CD4-positive, alpha-beta memory T cell (primary cell): ENCODE results near the gene STAB1. TPM values are rescaled to one million over a fixed set of nuclear protein-coding genes. Genes with fewer than 3 reads are reported as not detected.

Experiments
- CTCF ChIA-PET: fragments of 350-600 bp; sonication (Branson Sonifier 250); formaldehyde crosslinking; loops from one replicate; lab custom pipeline; 2021; ENCODE audit warnings: inconsistent platforms; ENCODE audit not compliant: partially characterized antibody; lab: Charles Lee
- POLR2A ChIA-PET: fragments of 350-600 bp; sonication (Branson Sonifier 250); formaldehyde crosslinking; loops from one replicate; lab custom pipeline; 2021; ENCODE audit not compliant: partially characterized antibody; lab: Charles Lee
- DNase-seq, 5 donors: peaks; one replicate each; pipeline versions ENCODE4 v3.0.0 to v3.0.0-alpha.2; 2020 to 2022; ENCODE audit warnings: mixed read lengths in 1 of 5
- H3K27ac ChIP-seq: one replicate; pipeline ENCODE4 v1.7.0; 2013; ENCODE audit warnings: low read depth, low read length
- H3K27me3 ChIP-seq: 2 replicates; pipeline ENCODE4 v1.7.0; 2013; ENCODE audit warnings: mild to moderate bottlenecking, low read length, moderate library complexity; ENCODE audit not compliant: insufficient read depth
- H3K36me3 ChIP-seq: 2 replicates; pipeline ENCODE4 v1.7.0; 2013; ENCODE audit warnings: mild to moderate bottlenecking, low read length, moderate library complexity; ENCODE audit not compliant: insufficient read depth
- H3K4me1 ChIP-seq: 2 replicates; pipeline ENCODE4 v1.7.0; 2013; ENCODE audit warnings: mild to moderate bottlenecking, low read length, moderate library complexity; ENCODE audit not compliant: insufficient read depth
- H3K4me3 ChIP-seq, 2 donors: one replicate each; pipeline ENCODE4 v1.7.0; 2013; ENCODE audit warnings: low read length in 2 of 2, mild to moderate bottlenecking in 1 of 2
- H3K9me3 ChIP-seq, 2 donors: one replicate each; pipeline ENCODE4 v1.7.0; 2013; ENCODE audit warnings: low read length in 2 of 2, control low read depth in 1 of 2; ENCODE audit not compliant: control insufficient read depth in 1 of 2
- H3K27ac Mint-ChIP-seq, 7 donors: one replicate each; pipeline ENCODE4 v1.8.0; 2020 to 2021; ENCODE audit warnings: mixed read lengths in 7 of 7, mild to moderate bottlenecking in 6 of 7, inconsistent platforms in 3 of 7, moderate library complexity in 3 of 7
- H3K27me3 Mint-ChIP-seq, 2 donors: one replicate each; pipeline ENCODE4 v1.8.0; 2020 to 2021; ENCODE audit warnings: mixed read lengths in 2 of 2
- H3K36me3 Mint-ChIP-seq, 2 donors: one replicate each; pipeline ENCODE4 v1.8.0; 2020 to 2021; ENCODE audit warnings: mixed read lengths in 2 of 2, inconsistent platforms in 1 of 2, mild to moderate bottlenecking in 1 of 2
- H3K4me1 Mint-ChIP-seq, 4 donors: one replicate each; pipeline ENCODE4 v1.8.0; 2020 to 2021; ENCODE audit warnings: mixed read lengths in 4 of 4, mild to moderate bottlenecking in 1 of 4
- H3K4me3 Mint-ChIP-seq, 8 donors: one replicate each; pipeline ENCODE4 v1.8.0; 2020 to 2021; ENCODE audit warnings: mixed read lengths in 8 of 8, mild to moderate bottlenecking in 7 of 8, moderate library complexity in 6 of 8, inconsistent platforms in 3 of 8
- H3K9me3 Mint-ChIP-seq, 8 donors: one replicate each; pipeline ENCODE4 v1.8.0; 2020 to 2021; ENCODE audit warnings: mixed read lengths in 8 of 8, mild to moderate bottlenecking in 5 of 8, inconsistent platforms in 3 of 8, moderate library complexity in 1 of 8
- intact Hi-C: fragments of 100-400 bp; cut with micrococcal nuclease; formaldehyde crosslinking; loops from one replicate; pipeline ENCODE4 v1.15.1; 2023
- polyA plus RNA-seq, 2 donors: library from polyadenylated mRNA; unstranded; fragments of 300-500 nt; fragmentation: Illumina TruSeq; gene quantifications; one replicate each; pipeline ENCODE4 v1.2.3, GENCODE V29; 2021
- total RNA-seq, 2 experiments: library from RNA; stranded (reverse); gene quantifications; one replicate each; pipeline ENCODE4 v1.2.3, GENCODE V29; 2021

The STAB1 gene
- total and polyA plus RNA-seq, 4 experiments from 2014 or later: 11.3 to 13.9 TPM; not detected in 2

GRCh38 chr3:52521488-52521824 lies 26.3 kb downstream of the STAB1 start:
- no peak for DNase-seq

GRCh38 chr3:52521881-52522650 lies 26.9 kb downstream of the STAB1 start:
- H3K27ac ChIP-seq: no peak overlapping the region
- POLR2A ChIA-PET: no interaction called here
- no peaks in the 10 kb centered on the region for H3K36me3 ChIP-seq
- CTCF ChIA-PET: no interaction called here
- intact Hi-C loops: no loop called here
- no peaks in the 10 kb centered on the region for H3K4me1 ChIP-seq
- H3K27me3 ChIP-seq: no peaks in the 10 kb centered on the region
- no peaks in the 10 kb centered on the region for H3K27me3 Mint-ChIP-seq
- H3K9me3 ChIP-seq: no peaks in the 10 kb centered on the region
- no peak overlapping the region for H3K27ac Mint-ChIP-seq
- no peak overlapping the region for H3K4me3 ChIP-seq
- no peaks in the 10 kb centered on the region for H3K36me3 Mint-ChIP-seq
- H3K4me1 Mint-ChIP-seq: no peaks in the 10 kb centered on the region
- no peak for DNase-seq
- no peaks in the 10 kb centered on the region for H3K9me3 Mint-ChIP-seq
- no peak overlapping the region for H3K4me3 Mint-ChIP-seq

More at GRCh38 chr3:52521488-52521824, 26.3 kb downstream of the STAB1 start:
- no peaks in the 10 kb centered on the region for H3K9me3 Mint-ChIP-seq
- H3K4me3 Mint-ChIP-seq: no peak overlapping the region
- Histone ChIP-seq H3K36me3 (no peaks in the 10 kb centered on the region), H3K9me3 (no peaks in the 10 kb centered on the region), H3K27me3 (no peaks in the 10 kb centered on the region), H3K4me1 (no peaks in the 10 kb centered on the region), H3K4me3 (no peak overlapping the region), H3K27ac (no peak overlapping the region)
- H3K27me3 Mint-ChIP-seq: no peaks in the 10 kb centered on the region
- POLR2A ChIA-PET: no interaction called here
- CTCF ChIA-PET: no interaction called here
- H3K4me1 Mint-ChIP-seq: no peaks in the 10 kb centered on the region
- H3K27ac Mint-ChIP-seq: no peak overlapping the region
- H3K36me3 Mint-ChIP-seq: no peaks in the 10 kb centered on the region
- intact Hi-C loops: no loop called here

DNA sequence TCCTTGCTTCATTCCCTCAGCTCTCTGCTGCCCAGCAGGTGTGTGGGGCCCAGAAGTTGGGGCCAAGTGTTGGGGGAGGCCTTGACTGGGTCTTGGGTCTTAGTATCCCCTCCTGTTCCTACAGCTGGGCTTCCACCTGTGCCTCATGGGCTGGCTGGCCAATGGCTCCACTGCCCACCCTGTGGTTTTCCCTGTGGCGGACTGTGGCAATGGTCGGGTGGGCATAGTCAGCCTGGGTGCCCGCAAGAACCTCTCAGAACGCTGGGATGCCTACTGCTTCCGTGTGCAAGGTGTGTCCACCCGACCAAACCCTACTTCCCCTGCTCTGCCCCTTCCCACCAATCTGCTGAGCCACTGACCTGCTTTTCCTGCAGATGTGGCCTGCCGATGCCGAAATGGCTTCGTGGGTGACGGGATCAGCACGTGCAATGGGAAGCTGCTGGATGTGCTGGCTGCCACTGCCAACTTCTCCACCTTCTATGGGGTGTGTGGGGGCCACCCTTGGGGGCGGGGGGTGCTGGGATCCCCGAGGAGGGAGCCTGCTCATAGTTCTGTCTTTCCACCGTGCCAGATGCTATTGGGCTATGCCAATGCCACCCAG lies 27.6 kb downstream of the STAB1 start:
- intact Hi-C loops: no loop called here
- H3K36me3 ChIP-seq: no peaks in the 10 kb centered on the region

GRCh38 chr3:52523386-52524257 lies 28.5 kb downstream of the STAB1 start:
- Mint-ChIP-seq H3K27ac (no peak overlapping the region), H3K9me3 (no peaks in the 10 kb centered on the region), H3K36me3 (no peaks in the 10 kb centered on the region), H3K4me3 (no peak overlapping the region), H3K27me3 (no peaks in the 10 kb centered on the region), H3K4me1 (no peaks in the 10 kb centered on the region)
- CTCF ChIA-PET: no interaction called here
- H3K4me3 ChIP-seq: no peak overlapping the region
- DNase-seq: peak in 1 of 5 donors; percentile 25
- no peaks in the 10 kb centered on the region for H3K27me3 ChIP-seq
- H3K9me3 ChIP-seq: no peaks in the 10 kb centered on the region
- no peaks in the 10 kb centered on the region for H3K36me3 ChIP-seq
- H3K4me1 ChIP-seq: no peaks in the 10 kb centered on the region
- no peak overlapping the region for H3K27ac ChIP-seq
- POLR2A ChIA-PET: no interaction called here
- intact Hi-C loops: no loop called here

More for the DNA sequence above, 27.6 kb downstream of the STAB1 start:
- Mint-ChIP-seq H3K36me3 (no peaks in the 10 kb centered on the region), H3K4me3 (no peak overlapping the region), H3K27me3 (no peaks in the 10 kb centered on the region), H3K9me3 (no peaks in the 10 kb centered on the region), H3K27ac (no peak overlapping the region), H3K4me1 (no peaks in the 10 kb centered on the region)
- POLR2A ChIA-PET: no interaction called here
- Histone ChIP-seq H3K27ac (no peak overlapping the region), H3K9me3 (no peaks in the 10 kb centered on the region), H3K27me3 (no peaks in the 10 kb centered on the region), H3K4me1 (no peaks in the 10 kb centered on the region), H3K4me3 (no peak overlapping the region)
- DNase-seq: peak in 1 of 5 donors; percentile 19
- CTCF ChIA-PET: no interaction called here

DNA sequence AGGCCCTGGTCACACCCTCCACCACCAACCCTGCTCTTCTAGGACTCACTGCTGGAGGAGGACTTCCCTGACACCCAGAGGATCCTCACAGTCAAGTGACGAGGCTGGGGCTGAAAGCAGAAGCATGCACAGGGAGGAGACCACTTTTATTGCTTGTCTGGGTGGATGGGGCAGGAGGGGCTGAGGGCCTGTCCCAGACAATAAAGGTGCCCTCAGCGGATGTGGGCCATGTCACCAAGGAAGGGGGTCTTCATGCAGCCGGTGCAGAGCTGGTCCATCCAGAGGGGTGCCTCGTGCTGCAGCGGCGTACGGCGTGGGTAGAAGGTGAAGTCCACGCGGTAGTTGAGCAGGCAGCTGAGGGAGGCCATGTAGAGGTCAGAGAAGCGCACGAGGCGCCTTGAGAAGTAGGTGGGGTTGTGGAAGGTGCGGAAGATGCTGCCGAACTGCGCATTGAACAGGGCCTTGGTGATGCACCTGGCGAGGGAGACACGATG lies 29.2 kb downstream of the STAB1 start:
- no peaks in the 10 kb centered on the region for H3K36me3 ChIP-seq
- no peak for DNase-seq
- POLR2A ChIA-PET: no interaction called here

DNA sequence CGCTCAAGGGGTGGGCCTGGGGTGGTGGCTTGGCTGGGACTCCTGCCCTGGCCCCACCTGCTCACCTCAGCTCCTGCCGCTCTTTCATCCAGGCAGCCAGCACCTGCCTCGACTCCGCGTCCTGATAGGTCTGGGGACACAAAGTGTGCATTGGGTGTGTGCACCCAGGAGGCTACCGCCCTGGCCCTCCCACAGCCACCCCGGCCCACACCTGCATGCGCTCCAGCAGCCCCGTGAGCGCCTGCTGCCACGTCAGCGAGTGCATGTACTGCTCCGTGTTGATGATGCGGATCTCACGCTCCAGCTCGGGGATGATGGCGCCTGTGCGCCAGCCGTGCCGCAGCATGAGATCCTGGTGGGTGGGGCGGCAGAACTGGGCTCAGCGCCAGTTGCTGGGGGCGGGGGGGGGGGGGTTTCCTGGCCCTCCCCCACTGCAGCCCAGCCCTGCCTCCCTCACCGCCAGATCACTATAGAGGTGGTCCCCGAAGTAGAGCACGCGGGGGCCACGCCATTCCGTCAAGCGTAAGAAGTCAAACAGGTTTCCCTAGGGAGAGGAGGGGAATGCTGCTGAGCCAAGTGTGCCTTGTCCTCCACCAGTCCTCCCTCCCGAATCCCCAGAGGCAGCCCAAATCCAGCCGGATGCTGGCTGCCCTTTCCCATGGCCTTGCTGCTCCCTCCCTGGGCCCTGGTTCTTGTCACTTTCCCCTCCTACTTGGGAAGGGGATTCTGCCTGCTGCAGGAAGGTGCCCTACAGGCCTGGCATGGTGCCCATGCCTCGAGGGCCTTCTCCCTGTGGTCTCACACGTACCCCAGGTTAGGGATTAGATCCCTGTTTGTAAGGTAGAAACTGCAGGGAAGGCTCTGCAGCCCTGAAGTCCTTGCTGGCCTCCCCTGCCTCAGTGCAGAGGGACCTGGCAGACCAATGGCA lies 29.9 kb downstream of the STAB1 start:
- Mint-ChIP-seq H3K4me1 (no peaks in the 10 kb centered on the region), H3K27me3 (no peaks in the 10 kb centered on the region), H3K9me3 (no peaks in the 10 kb centered on the region), H3K36me3 (no peaks in the 10 kb centered on the region), H3K27ac (peak overlapping the region in 1 of 7 donors; percentile 24), H3K4me3 (peak overlapping the region in 1 of 8 donors; percentile 6)
- intact Hi-C loops: no loop called here
- Histone ChIP-seq H3K4me3 (no peak overlapping the region), H3K27me3 (no peaks in the 10 kb centered on the region), H3K4me1 (no peaks in the 10 kb centered on the region), H3K9me3 (no peaks in the 10 kb centered on the region), H3K27ac (no peak overlapping the region), H3K36me3 (no peaks in the 10 kb centered on the region)
- DNase-seq: no peak
- ChIA-PET CTCF (interaction anchor here (0.6 kb wide), 1 partner anchor 9 kb away, joined by 3 read pairs; no protein-coding TSS in a partner anchor), POLR2A (no interaction called here)

More for the DNA sequence above, 29.2 kb downstream of the STAB1 start:
- Mint-ChIP-seq H3K36me3 (no peaks in the 10 kb centered on the region), H3K27ac (no peak overlapping the region), H3K27me3 (no peaks in the 10 kb centered on the region), H3K4me1 (no peaks in the 10 kb centered on the region), H3K9me3 (no peaks in the 10 kb centered on the region), H3K4me3 (no peak overlapping the region)
- intact Hi-C loops: no loop called here
- Histone ChIP-seq H3K4me1 (no peaks in the 10 kb centered on the region), H3K27me3 (no peaks in the 10 kb centered on the region), H3K4me3 (no peak overlapping the region), H3K27ac (no peak overlapping the region), H3K9me3 (no peaks in the 10 kb centered on the region)
- CTCF ChIA-PET: no interaction called here
